GM12878 (cell line): ENCODE results near the gene PSMD14. TPM values are rescaled to one million over a fixed set of nuclear protein-coding genes. Genes with fewer than 3 reads are reported as not detected.
A peak's percentile ranks its signal among the peaks of the same experiment; 100 is the strongest.

Experiments used
- CHD4 ChIP-seq: fragments of 200-600 bp; sonication (generic); IDR thresholded peaks from 2 replicates; pipeline ENCODE4 v1.6.1; 2016; ENCODE audit warnings: mild to moderate bottlenecking
- DPF2 ChIP-seq: fragments of 450-650 bp; IDR thresholded peaks from 2 replicates; pipeline ENCODE4 v1.6.1; 2017; ENCODE audit warnings: mild to moderate bottlenecking
- ELK1 ChIP-seq: IDR thresholded peaks from 2 replicates; pipeline ENCODE4 v1.6.1; 2012; ENCODE audit warnings: low read depth, low read length, improper control_type of control experiment
- FOS ChIP-seq: IDR thresholded peaks from 3 replicates; pipeline ENCODE4 v1.6.1; 2011; ENCODE audit warnings: borderline replicate concordance; ENCODE audit not compliant: insufficient read length; ENCODE audit errors: extremely low read depth
- GATAD2B ChIP-seq: fragments of 450-650 bp; conservative IDR thresholded peaks from 2 replicates; pipeline ENCODE4 v1.6.1; 2017; ENCODE audit warnings: low read depth, mild to moderate bottlenecking, moderate library complexity
- HCFC1 ChIP-seq: fragments of 150-350 bp; IDR thresholded peaks from 2 replicates; pipeline ENCODE4 v1.6.1; 2014; ENCODE audit warnings: low read length
- JUNB ChIP-seq: IDR thresholded peaks from 2 replicates; pipeline ENCODE4 v1.6.1; 2016; ENCODE audit warnings: antibody characterized with exemption, mild to moderate bottlenecking
- MTA3 ChIP-seq: IDR thresholded peaks from 2 replicates; pipeline ENCODE4 v1.6.1; 2012; ENCODE audit warnings: low read length, inconsistent platforms, borderline replicate concordance
- NFYB ChIP-seq: IDR thresholded peaks from 2 replicates; pipeline ENCODE4 v1.6.1; 2011; ENCODE audit warnings: low read depth, mild to moderate bottlenecking, low read length, improper control_type of control experiment, moderate library complexity; ENCODE audit not compliant: insufficient read depth
- polyA plus RNA-seq, 11 experiments: library from polyadenylated mRNA; depleted of rRNA in 4 of 11; unstranded in 6 of 11; stranded (reverse) in 5 of 11; fragments of >200 nt; fragmentation: Nextera tagmentation in 4 of 11; fragmentation: Illumina TruSeq in 1 of 11; extraction: Ambion mirVana in 4 of 11; extraction: Trizol in 1 of 11; gene quantifications; 1 replicate in 1 of 11; 2 replicates in 10 of 11; pipeline versions ENCODE4 v1.2.1 to v1.2.3, GENCODE V29; 2011 to 2016; ENCODE audit warnings: inconsistent platforms in 2 of 11, missing spikeins in 2 of 11, low read depth in 1 of 11
- total RNA-seq, 4 experiments: library from RNA; depleted of rRNA in 3 of 4; stranded (reverse); fragments of >200 nt in 3 of 4; fragmentation: Illumina TruSeq in 1 of 4; extraction: Trizol in 1 of 4; gene quantifications; 2 replicates each; pipeline versions ENCODE4 v1.2.1 to v1.2.3, GENCODE V29; 2013 to 2021
- TF ChIP-seq, protein P1 (sequence below): fragments of 450-650 bp; IDR thresholded peaks from 2 replicates; pipeline ENCODE4 v1.6.1; 2017; ENCODE audit warnings: mild to moderate bottlenecking, moderate library complexity
- TF ChIP-seq, protein P2 (sequence below): fragments of 450-650 bp; IDR thresholded peaks from 2 replicates; pipeline ENCODE4 v1.6.1; 2017; ENCODE audit warnings: borderline replicate concordance

The PSMD14 gene
- total and polyA plus RNA-seq, 10 of the 15 experiments (the other 5 are each of a cell fraction or from before 2014, with no cell fraction given), result 70.5 to 253 (median 127) TPM

GRCh38 chr2:161391737-161392506 is 83.7 kb downstream of the PSMD14 start (continued):
- TF ChIP-seq, protein P1, sequence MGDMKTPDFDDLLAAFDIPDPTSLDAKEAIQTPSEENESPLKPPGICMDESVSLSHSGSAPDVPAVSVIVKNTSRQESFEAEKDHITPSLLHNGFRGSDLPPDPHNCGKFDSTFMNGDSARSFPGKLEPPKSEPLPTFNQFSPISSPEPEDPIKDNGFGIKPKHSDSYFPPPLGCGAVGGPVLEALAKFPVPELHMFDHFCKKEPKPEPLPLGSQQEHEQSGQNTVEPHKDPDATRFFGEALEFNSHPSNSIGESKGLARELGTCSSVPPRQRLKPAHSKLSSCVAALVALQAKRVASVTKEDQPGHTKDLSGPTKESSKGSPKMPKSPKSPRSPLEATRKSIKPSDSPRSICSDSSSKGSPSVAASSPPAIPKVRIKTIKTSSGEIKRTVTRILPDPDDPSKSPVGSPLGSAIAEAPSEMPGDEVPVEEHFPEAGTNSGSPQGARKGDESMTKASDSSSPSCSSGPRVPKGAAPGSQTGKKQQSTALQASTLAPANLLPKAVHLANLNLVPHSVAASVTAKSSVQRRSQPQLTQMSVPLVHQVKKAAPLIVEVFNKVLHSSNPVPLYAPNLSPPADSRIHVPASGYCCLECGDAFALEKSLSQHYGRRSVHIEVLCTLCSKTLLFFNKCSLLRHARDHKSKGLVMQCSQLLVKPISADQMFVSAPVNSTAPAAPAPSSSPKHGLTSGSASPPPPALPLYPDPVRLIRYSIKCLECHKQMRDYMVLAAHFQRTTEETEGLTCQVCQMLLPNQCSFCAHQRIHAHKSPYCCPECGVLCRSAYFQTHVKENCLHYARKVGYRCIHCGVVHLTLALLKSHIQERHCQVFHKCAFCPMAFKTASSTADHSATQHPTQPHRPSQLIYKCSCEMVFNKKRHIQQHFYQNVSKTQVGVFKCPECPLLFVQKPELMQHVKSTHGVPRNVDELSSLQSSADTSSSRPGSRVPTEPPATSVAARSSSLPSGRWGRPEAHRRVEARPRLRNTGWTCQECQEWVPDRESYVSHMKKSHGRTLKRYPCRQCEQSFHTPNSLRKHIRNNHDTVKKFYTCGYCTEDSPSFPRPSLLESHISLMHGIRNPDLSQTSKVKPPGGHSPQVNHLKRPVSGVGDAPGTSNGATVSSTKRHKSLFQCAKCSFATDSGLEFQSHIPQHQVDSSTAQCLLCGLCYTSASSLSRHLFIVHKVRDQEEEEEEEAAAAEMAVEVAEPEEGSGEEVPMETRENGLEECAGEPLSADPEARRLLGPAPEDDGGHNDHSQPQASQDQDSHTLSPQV, result no peak
- TF ChIP-seq ELK1 (no peak), GATAD2B (no peak), HCFC1 (no peak), DPF2 (peak; percentile 65), CHD4 (no peak), FOS (no peak), JUNB (peak; percentile 56), MTA3 (no peak), NFYB (no peak)
- TF ChIP-seq, protein P2, sequence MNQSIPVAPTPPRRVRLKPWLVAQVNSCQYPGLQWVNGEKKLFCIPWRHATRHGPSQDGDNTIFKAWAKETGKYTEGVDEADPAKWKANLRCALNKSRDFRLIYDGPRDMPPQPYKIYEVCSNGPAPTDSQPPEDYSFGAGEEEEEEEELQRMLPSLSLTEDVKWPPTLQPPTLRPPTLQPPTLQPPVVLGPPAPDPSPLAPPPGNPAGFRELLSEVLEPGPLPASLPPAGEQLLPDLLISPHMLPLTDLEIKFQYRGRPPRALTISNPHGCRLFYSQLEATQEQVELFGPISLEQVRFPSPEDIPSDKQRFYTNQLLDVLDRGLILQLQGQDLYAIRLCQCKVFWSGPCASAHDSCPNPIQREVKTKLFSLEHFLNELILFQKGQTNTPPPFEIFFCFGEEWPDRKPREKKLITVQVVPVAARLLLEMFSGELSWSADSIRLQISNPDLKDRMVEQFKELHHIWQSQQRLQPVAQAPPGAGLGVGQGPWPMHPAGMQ, result no peak
